Central memory CD8-positive, alpha-beta T cell (primary cell): ENCODE measurements around the gene FXYD5.

Experiments
- ATAC-seq: fragments of 150-1000 bp; cut with Tn5 transposase; replicated peaks from 2 replicates; pipeline ENCODE4 v1.10.0; 2022; ENCODE audit warnings: mild to moderate bottlenecking, moderate FRiP score, moderate number of reproducible peaks; ENCODE audit not compliant: poor library complexity, severe bottlenecking; ENCODE audit errors: extremely low read depth
- DNase-seq, 2 donors: peaks; one replicate each; pipeline ENCODE4 v3.0.0; 2021; ENCODE audit warnings: low spot score in 2 of 2
- H3K27ac Mint-ChIP-seq: one replicate; pipeline ENCODE4 v1.8.0; 2022; ENCODE audit warnings: low read depth, mild to moderate bottlenecking, moderate library complexity, mixed read lengths
- H3K27me3 Mint-ChIP-seq: one replicate; pipeline ENCODE4 v1.8.0; 2022; ENCODE audit warnings: mixed read lengths
- H3K36me3 Mint-ChIP-seq: one replicate; pipeline ENCODE4 v1.8.0; 2022; ENCODE audit warnings: mild to moderate bottlenecking, moderate library complexity, mixed read lengths; ENCODE audit not compliant: insufficient read depth
- H3K4me1 Mint-ChIP-seq: one replicate; pipeline ENCODE4 v1.8.0; 2022; ENCODE audit warnings: mixed read lengths
- H3K4me3 Mint-ChIP-seq: one replicate; pipeline ENCODE4 v1.8.0; 2022; ENCODE audit warnings: mild to moderate bottlenecking, moderate library complexity, mixed read lengths
- H3K9me3 Mint-ChIP-seq: one replicate; pipeline ENCODE4 v1.8.0; 2022; ENCODE audit warnings: mixed read lengths

FXYD5 gene

GRCh38 chr19:35170359-35171061 lies 16.0 kb downstream of the FXYD5 start:
- peaks cover 30% of the 10 kb centered on the region for H3K36me3 Mint-ChIP-seq
- H3K4me3 Mint-ChIP-seq: no peak overlapping the region
- H3K27ac Mint-ChIP-seq: no peak overlapping the region
- ATAC-seq (no peak), DNase-seq (no peak)
- peaks cover 23% of the 10 kb centered on the region for H3K4me1 Mint-ChIP-seq
- no peaks in the 10 kb centered on the region for H3K27me3 Mint-ChIP-seq
- H3K9me3 Mint-ChIP-seq: no peaks in the 10 kb centered on the region

- ATAC-seq (no peak), DNase-seq (no peak)
- H3K27ac Mint-ChIP-seq: no peak overlapping the region
- H3K9me3 Mint-ChIP-seq: no peaks in the 10 kb centered on the region
- peaks cover 22% of the 10 kb centered on the region for H3K4me1 Mint-ChIP-seq
- H3K27me3 Mint-ChIP-seq: no peaks in the 10 kb centered on the region
- H3K4me3 Mint-ChIP-seq: no peak overlapping the region
- peaks cover 18% of the 10 kb centered on the region for H3K36me3 Mint-ChIP-seq
These were observed 17.2 kb downstream of the FXYD5 start for GRCh38 chr19:35171730-35172129.

GRCh38 chr19:35174226-35174625 lies 19.7 kb downstream of the FXYD5 start:
- no peak for ATAC-seq
- Mint-ChIP-seq H3K27ac (no peak overlapping the region), H3K27me3 (no peaks in the 10 kb centered on the region), H3K36me3 (peaks cover 5% of the 10 kb centered on the region), H3K4me1 (peaks cover 12% of the 10 kb centered on the region), H3K4me3 (no peak overlapping the region), H3K9me3 (no peaks in the 10 kb centered on the region)
- no peak for DNase-seq

GRCh38 chr19:35176181-35176570 lies 21.6 kb downstream of the FXYD5 start:
- ATAC-seq: no peak

GRCh38 chr19:35177377-35178274 lies 23.1 kb downstream of the FXYD5 start:
- DNase-seq (no peak), ATAC-seq (no peak)
- Mint-ChIP-seq H3K4me3 (no peak overlapping the region), H3K36me3 (peaks cover 2% of the 10 kb centered on the region), H3K27ac (no peak overlapping the region), H3K4me1 (peaks cover 16% of the 10 kb centered on the region), H3K27me3 (no peaks in the 10 kb centered on the region), H3K9me3 (no peaks in the 10 kb centered on the region)

More at GRCh38 chr19:35176181-35176570, 21.6 kb downstream of the FXYD5 start:
- Mint-ChIP-seq H3K27me3 (no peaks in the 10 kb centered on the region), H3K27ac (no peak overlapping the region), H3K9me3 (no peaks in the 10 kb centered on the region), H3K4me1 (peaks cover 16% of the 10 kb centered on the region), H3K36me3 (peaks cover 2% of the 10 kb centered on the region), H3K4me3 (no peak overlapping the region)
- no peak for DNase-seq

GRCh38 chr19:35178701-35179100 lies 24.2 kb downstream of the FXYD5 start:
- no peaks in the 10 kb centered on the region for H3K27me3 Mint-ChIP-seq
- no peak for ATAC-seq
- H3K9me3 Mint-ChIP-seq: no peaks in the 10 kb centered on the region
- H3K4me3 Mint-ChIP-seq: no peak overlapping the region
- H3K27ac Mint-ChIP-seq: no peak overlapping the region
- DNase-seq: no peak
- peaks cover 16% of the 10 kb centered on the region for H3K4me1 Mint-ChIP-seq
- peaks cover 2% of the 10 kb centered on the region for H3K36me3 Mint-ChIP-seq

GRCh38 chr19:35179830-35180229 lies 25.3 kb downstream of the FXYD5 start:
- Mint-ChIP-seq H3K36me3 (peaks cover 2% of the 10 kb centered on the region), H3K27ac (no peak overlapping the region), H3K9me3 (no peaks in the 10 kb centered on the region), H3K4me3 (no peak overlapping the region), H3K4me1 (peaks cover 15% of the 10 kb centered on the region), H3K27me3 (no peaks in the 10 kb centered on the region)
- no peak for DNase-seq
- ATAC-seq: no peak

GRCh38 chr19:35181387-35181786 lies 26.9 kb downstream of the FXYD5 start:
- ATAC-seq (no peak), DNase-seq (no peak)
- no peak overlapping the region for H3K4me3 Mint-ChIP-seq
- no peaks in the 10 kb centered on the region for H3K9me3 Mint-ChIP-seq
- H3K27ac Mint-ChIP-seq: no peak overlapping the region
- H3K36me3 Mint-ChIP-seq: peaks cover 2% of the 10 kb centered on the region
- no peaks in the 10 kb centered on the region for H3K27me3 Mint-ChIP-seq
- H3K4me1 Mint-ChIP-seq: peaks cover 6% of the 10 kb centered on the region

- ATAC-seq (no peak), DNase-seq (no peak)
- Mint-ChIP-seq H3K9me3 (no peaks in the 10 kb centered on the region), H3K36me3 (no peaks in the 10 kb centered on the region), H3K27ac (no peak overlapping the region), H3K4me3 (no peak overlapping the region), H3K27me3 (no peaks in the 10 kb centered on the region), H3K4me1 (peaks cover 6% of the 10 kb centered on the region)
These were observed 29.7 kb downstream of the FXYD5 start for GRCh38 chr19:35184267-35184666.

- Mint-ChIP-seq H3K9me3 (no peaks in the 10 kb centered on the region), H3K36me3 (no peaks in the 10 kb centered on the region), H3K4me1 (peaks cover 3% of the 10 kb centered on the region), H3K27me3 (no peaks in the 10 kb centered on the region), H3K27ac (no peak overlapping the region), H3K4me3 (no peak overlapping the region)
- ATAC-seq: no peak
- DNase-seq: no peak
These were observed 30.3 kb downstream of the FXYD5 start for GRCh38 chr19:35184884-35185283.

GRCh38 chr19:35194012-35194984 lies 39.8 kb downstream of the FXYD5 start:
- DNase-seq (no peak), ATAC-seq (no peak)
- H3K27ac Mint-ChIP-seq: no peak overlapping the region
- no peaks in the 10 kb centered on the region for H3K9me3 Mint-ChIP-seq
- peaks cover 14% of the 10 kb centered on the region for H3K27me3 Mint-ChIP-seq
- no peak overlapping the region for H3K4me3 Mint-ChIP-seq
- H3K4me1 Mint-ChIP-seq: peaks cover 15% of the 10 kb centered on the region
- H3K36me3 Mint-ChIP-seq: peaks cover 1% of the 10 kb centered on the region

GRCh38 chr19:35195830-35196229 lies 41.3 kb downstream of the FXYD5 start:
- H3K27ac Mint-ChIP-seq: no peak overlapping the region
- DNase-seq: no peak
- H3K27me3 Mint-ChIP-seq: peaks cover 14% of the 10 kb centered on the region
- peaks cover 1% of the 10 kb centered on the region for H3K36me3 Mint-ChIP-seq
- H3K4me1 Mint-ChIP-seq: peaks cover 15% of the 10 kb centered on the region
- no peaks in the 10 kb centered on the region for H3K9me3 Mint-ChIP-seq
- no peak overlapping the region for H3K4me3 Mint-ChIP-seq
- no peak for ATAC-seq
